ENCODE data around the gene MCU.

DNA sequence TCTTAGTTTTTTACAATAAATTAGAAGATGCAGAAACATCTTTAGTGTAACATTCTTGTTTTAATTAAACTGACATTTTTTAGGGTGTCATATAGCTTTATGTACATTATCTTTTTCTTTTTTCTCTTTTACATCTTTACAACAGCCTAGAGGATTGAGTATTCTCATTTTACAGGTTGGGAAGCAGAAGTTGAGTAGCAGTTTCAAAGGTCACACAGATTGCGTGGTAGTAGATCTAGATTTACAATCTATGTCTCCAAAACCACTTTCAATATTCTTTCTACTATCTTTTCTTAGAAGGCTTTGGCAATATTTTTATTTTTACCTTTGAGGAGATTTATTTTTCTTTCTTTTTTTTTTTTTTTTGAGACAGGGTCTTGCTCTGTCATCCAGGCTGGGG lies 18.7 kb upstream of the MCU start:
- no peak for TF ChIP-seq POLR2A (IDR thresholded peaks at IDR 0.05)
- no peak for TF ChIP-seq CTCF (IDR thresholded peaks at IDR 0.05)

All from testis (tissue), 2 donors.